Vagina (tissue), 2 donors: ENCODE data around the gene ARFGAP3. TPM values are rescaled to one million over a fixed set of nuclear protein-coding genes. Genes with fewer than 3 reads are reported as not detected.

Experiments used
- DNase-seq, 2 donors: peaks; one replicate each; pipeline ENCODE4 v3.0.0-alpha.2; 2017; ENCODE audit errors: extremely low spot score in 2 of 2
- H3K27ac ChIP-seq: fragments of 200-600 bp; sonication (generic); one replicate; pipeline ENCODE4 v1.5.1; 2019
- H3K27me3 ChIP-seq: fragments of 200-600 bp; sonication (generic); one replicate; pipeline ENCODE4 v1.5.1; 2019
- H3K36me3 ChIP-seq, 2 donors: fragments of 200-600 bp; sonication (generic); one replicate each; pipeline ENCODE4 v1.5.1; 2017 to 2019
- H3K4me1 ChIP-seq: fragments of 200-600 bp; sonication (generic); one replicate; pipeline ENCODE4 v1.5.1; 2019
- H3K4me3 ChIP-seq, 2 donors: fragments of 200-600 bp; sonication (generic); 1 replicate in 1 of 2; 2 replicates in 1 of 2; pipeline ENCODE4 v1.5.1; 2016 to 2019
- H3K9me3 ChIP-seq: fragments of 200-600 bp; sonication (generic); one replicate; pipeline ENCODE4 v1.5.1; 2019
- CTCF ChIP-seq, 3 experiments: fragments of 450-650 bp in 2 of 3; fragments of 200-600 bp in 1 of 3; sonication (generic) in 1 of 3; IDR thresholded peaks; one replicate each; pipeline ENCODE4 v1.5.1; 2017 to 2019; ENCODE audit warnings: antibody characterized with exemption in 3 of 3, mild to moderate bottlenecking in 2 of 3, moderate library complexity in 2 of 3
- POLR2A ChIP-seq, 2 donors: fragments of 450-650 bp; IDR thresholded peaks; one replicate each; pipeline ENCODE4 v1.6.1; 2017; ENCODE audit warnings: antibody characterized with exemption in 2 of 2, mild to moderate bottlenecking in 2 of 2, moderate library complexity in 2 of 2
- POLR2AphosphoS5 ChIP-seq, 2 donors: sonication (generic); formaldehyde crosslinking; IDR thresholded peaks; one replicate each; pipeline ENCODE4 v1.9.0; 2017; ENCODE audit warnings: antibody characterized with exemption in 2 of 2, mild to moderate bottlenecking in 2 of 2, low read depth in 1 of 2; ENCODE audit not compliant: insufficient read depth in 1 of 2
- intact Hi-C: fragments of 100-400 bp; cut with DNase I; formaldehyde crosslinking; loops from one replicate; pipeline ENCODE4 v1.15.1; 2023
- total RNA-seq: library from RNA; depleted of rRNA; stranded (reverse); fragments of >200 nt; gene quantifications from one replicate; pipeline ENCODE4 v1.2.3, GENCODE V29; 2016

ARFGAP3 gene
- total RNA-seq, 1 donor from 2014 or later, result 28.0 TPM

DNA sequence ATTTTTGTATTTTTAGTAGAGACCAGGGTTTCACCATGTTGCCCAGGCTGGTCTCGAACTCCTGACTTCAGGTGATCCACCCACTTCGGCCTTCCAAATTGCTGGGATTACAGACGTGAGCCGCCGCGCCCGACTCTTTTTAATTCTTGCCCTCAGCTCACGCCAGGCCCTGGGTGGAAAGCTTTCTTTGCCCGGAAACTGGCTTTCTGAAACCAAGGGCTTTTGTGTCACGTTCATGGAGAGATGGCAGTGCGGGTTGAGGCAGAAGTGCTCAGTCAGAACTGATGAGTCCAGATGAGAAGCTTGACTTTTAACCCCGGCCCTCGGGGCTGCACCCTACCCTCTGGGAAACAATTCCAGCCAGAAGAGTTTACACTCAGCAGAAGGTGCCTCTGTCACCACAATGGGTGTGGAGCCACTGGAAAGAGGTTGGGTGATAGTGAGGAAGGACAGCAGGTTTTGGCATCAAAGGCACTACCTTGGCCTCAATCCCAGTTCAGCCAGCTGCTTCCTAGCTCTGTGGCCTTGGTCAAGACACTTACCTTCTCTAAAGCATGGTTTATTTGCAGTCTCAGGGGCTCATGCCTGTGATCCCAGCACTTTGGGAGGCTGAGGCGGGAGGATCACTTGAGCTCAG lies 890 bp upstream of the ARFGAP3 start:
- H3K27ac ChIP-seq, result peak overlapping the region; percentile 22
- H3K4me1 ChIP-seq, result peaks cover 26% of the 10 kb centered on the region
- H3K9me3 ChIP-seq, result no peaks in the 10 kb centered on the region
- intact Hi-C loops, result no loop called here
- H3K4me3 ChIP-seq, result no peak overlapping the region
- TF ChIP-seq POLR2A (IDR thresholded peaks at IDR 0.05) (no peak), CTCF (IDR thresholded peaks at IDR 0.05) (no peak), POLR2AphosphoS5 (IDR thresholded peaks at IDR 0.05; ENCODE audit: insufficient read depth in 1 of 2, low read depth in 1 of 2) (no peak)
- no peaks in the 10 kb centered on the region for H3K36me3 ChIP-seq
- H3K27me3 ChIP-seq, result no peaks in the 10 kb centered on the region
- no peak for DNase-seq

GRCh38 chr22:42856179-42856864 lies 751 bp downstream of the ARFGAP3 start:
- no peak for DNase-seq
- Histone ChIP-seq H3K36me3 (no peaks in the 10 kb centered on the region), H3K4me1 (peaks cover 26% of the 10 kb centered on the region), H3K4me3 (peak overlapping the region; percentile 66 to 96), H3K27ac (peak overlapping the region; percentile 87), H3K9me3 (no peaks in the 10 kb centered on the region), H3K27me3 (no peaks in the 10 kb centered on the region)
- TF ChIP-seq CTCF (IDR thresholded peaks at IDR 0.05) (no peak), POLR2AphosphoS5 (IDR thresholded peaks at IDR 0.05; ENCODE audit: insufficient read depth in 1 of 2, low read depth in 1 of 2) (peak in 1 of 2 donors; percentile 38), POLR2A (IDR thresholded peaks at IDR 0.05) (no peak)
- intact Hi-C loops, result no loop called here

DNA sequence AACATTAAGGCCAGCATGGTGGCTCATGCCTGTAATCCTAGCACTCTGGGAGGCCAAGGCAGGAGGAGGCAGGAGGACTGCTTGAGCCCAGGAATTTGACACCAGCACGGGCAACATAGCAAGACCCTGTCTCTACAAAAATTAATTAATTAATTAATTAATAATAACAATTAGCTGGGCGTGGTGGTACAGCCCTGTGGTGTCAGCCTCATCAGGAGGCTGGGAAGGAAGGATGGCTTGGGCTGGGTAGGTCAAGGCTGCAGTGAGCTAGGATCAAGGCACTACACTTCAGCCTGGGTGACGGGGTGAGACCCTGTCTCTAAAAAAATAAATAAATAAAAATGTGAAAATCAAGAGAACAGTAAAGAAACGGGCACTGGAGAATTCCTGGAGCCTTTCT lies 1.4 kb downstream of the ARFGAP3 start:
- no peak for DNase-seq
- intact Hi-C loops, result no loop called here
- Histone ChIP-seq H3K36me3 (no peaks in the 10 kb centered on the region), H3K27ac (peak overlapping the region; percentile 87), H3K4me1 (peaks cover 26% of the 10 kb centered on the region), H3K27me3 (no peaks in the 10 kb centered on the region), H3K4me3 (peak overlapping the region; percentile 66 to 96), H3K9me3 (no peaks in the 10 kb centered on the region)
- TF ChIP-seq POLR2A (IDR thresholded peaks at IDR 0.05) (no peak), CTCF (IDR thresholded peaks at IDR 0.05) (no peak), POLR2AphosphoS5 (IDR thresholded peaks at IDR 0.05; ENCODE audit: insufficient read depth in 1 of 2, low read depth in 1 of 2) (no peak)

DNA sequence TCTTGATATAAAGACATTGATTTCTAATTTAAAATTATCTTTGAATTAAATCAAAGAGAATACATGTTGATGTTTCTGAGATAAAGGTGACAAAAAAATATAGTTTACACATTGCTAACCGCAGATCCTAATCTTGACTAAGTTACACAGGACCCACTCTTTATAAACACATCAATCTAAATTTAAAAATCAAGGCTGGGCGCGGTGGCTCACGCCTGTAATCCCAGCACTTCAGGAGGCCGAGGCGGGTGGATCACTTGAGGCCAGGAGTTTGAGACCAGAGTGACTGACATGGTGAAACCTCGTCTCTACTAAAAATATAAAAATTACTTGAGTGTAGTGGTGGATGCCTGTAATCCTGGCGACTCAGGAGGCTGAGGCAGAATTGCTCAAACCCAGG lies 1.9 kb downstream of the ARFGAP3 start:
- Histone ChIP-seq H3K4me1 (peaks cover 26% of the 10 kb centered on the region), H3K27me3 (no peaks in the 10 kb centered on the region), H3K27ac (no peak overlapping the region), H3K9me3 (no peaks in the 10 kb centered on the region), H3K36me3 (no peaks in the 10 kb centered on the region), H3K4me3 (peak overlapping the region in 1 of 2 donors; percentile 66)
- intact Hi-C loops, result no loop called here
- no peak for DNase-seq
- no peak for TF ChIP-seq POLR2AphosphoS5 (IDR thresholded peaks at IDR 0.05; ENCODE audit: insufficient read depth in 1 of 2, low read depth in 1 of 2)
- TF ChIP-seq POLR2A (IDR thresholded peaks at IDR 0.05), result no peak
- no peak for TF ChIP-seq CTCF (IDR thresholded peaks at IDR 0.05)
